HG02642 (cell line): ENCODE data around the gene DPYSL5.

Experiments
- ATAC-seq: cut with Tn5 transposase; IDR thresholded peaks from one replicate; pipeline ENCODE4 v1.9.1; 2021; ENCODE audit warnings: mild to moderate bottlenecking; ENCODE audit not compliant: unreplicated experiment, poor library complexity

The DPYSL5 gene

GRCh38 chr2:26980971-26981370 is 133.0 kb downstream of the DPYSL5 start:
- ATAC-seq, result no peak

GRCh38 chr2:26982102-26982742 is 134.3 kb downstream of the DPYSL5 start:
- no peak for ATAC-seq

- no peak for ATAC-seq
Observed at GRCh38 chr2:26983746-26984145, 135.8 kb downstream of the DPYSL5 start.

GRCh38 chr2:26985807-26986206 is 137.9 kb downstream of the DPYSL5 start:
- ATAC-seq, result no peak

DNA sequence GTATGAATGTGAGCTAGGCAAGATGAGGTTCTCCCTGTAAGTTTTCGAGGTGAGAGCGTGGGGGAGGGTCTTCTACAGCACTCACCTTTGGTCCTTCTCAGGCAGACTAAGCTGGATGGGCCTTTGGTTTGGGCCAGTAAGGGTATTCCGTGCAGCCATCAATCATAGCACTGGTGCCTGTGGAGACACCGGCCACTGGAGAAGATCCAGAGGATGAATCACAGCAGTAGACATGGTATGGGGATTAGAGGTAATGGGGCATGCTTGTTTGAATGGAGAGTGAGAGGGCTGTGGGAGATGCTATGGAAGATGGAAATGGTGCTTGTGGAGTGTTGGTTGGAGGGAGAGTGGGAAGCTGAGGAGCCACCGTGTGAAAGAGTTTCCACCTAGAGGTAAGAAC is 138.6 kb downstream of the DPYSL5 start:
- ATAC-seq, result no peak

DNA sequence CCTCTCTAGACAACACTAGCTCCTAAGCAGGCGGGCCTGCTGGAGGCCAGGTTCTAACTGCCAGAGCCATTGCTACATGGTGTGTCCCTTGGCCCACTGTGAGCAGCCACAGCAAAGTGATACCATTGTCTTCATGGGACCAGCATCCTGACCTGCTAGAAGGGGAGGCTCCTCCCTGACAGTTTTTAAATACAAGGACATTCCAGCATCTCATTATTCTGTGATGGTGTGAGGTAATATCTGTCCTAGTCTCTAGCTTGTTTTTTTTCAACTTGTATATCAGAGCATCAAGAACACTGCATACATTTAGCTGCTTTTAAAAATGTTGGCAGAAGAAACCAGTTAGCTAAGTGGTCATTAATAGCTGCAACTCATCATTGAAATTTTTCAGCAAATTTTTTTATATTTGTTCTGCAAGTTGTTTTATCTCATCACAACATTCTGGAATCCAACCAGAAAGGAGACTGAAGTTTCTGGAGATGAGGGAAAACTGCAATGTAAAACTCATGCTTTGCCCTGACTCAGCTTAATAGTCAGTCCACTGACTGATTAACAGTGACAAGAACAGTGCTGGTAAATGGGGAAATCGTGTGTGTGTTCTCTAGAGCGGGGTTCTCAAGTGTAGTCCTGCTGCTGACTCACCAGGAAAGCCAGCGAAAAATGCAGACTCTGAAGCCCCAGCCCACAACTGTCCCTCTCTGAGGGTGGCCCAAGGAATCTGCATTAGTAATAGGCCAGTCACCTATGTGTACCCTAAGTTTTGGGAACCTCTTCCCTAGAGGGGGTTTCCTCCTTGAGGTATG is 140.3 kb downstream of the DPYSL5 start:
- no peak for ATAC-seq

DNA sequence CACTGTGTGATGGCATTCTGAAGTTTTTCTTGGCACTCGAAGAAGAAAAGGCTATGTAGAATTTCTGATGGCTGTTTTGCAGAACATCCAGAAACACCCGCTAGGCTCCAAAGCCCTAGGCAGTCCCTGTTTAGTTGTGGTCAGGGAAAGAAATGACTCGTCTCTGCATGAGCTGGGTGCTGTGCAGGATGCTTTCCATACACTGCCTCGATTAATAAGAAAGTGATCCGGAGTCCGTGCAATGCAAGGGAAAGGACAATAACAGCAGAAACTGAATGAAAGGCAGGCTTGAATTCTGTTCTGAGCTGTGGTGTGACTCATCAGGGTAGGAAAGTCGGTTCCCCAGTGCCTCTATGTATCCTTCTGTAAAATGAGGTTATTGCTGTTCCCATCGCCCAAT is 141.2 kb downstream of the DPYSL5 start:
- no peak for ATAC-seq

DNA sequence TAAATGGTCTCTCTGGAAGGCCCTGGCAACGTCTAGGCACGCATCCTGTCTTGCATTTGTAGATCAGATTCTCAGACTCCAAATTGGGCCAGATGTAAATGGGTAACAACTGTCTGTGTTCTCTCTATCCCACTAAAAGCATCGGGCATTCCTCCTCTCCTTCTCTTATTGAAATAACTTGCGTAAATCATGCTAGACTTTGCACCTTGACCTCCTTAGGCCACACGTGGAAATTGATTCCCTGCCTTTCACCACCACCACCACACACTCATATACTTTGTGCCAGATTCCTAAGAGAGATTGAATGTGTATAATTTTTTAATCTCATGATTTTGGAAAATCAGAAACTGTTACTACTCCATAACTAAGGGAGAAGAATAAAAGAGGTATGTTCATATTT is 143.8 kb downstream of the DPYSL5 start:
- ATAC-seq, result no peak

DNA sequence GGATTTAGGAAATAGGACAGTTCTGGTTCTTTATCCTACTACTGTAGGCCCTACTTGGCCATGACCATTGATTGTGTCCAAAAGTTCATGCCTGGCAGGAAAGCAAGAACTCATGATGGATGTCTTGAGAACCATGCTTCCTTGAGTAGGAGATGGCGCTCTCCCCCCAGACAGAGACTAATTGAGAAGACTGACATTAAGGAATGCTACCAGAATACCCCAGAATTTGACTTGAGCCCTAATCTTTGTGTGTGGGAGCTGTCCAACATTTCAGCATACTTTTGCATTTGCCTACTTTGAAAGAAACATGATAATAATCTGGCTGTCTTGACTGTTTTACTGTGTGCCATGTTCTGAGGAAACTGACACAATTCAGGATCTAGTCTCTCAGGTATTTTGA is 145.8 kb downstream of the DPYSL5 start:
- ATAC-seq, result no peak

DNA sequence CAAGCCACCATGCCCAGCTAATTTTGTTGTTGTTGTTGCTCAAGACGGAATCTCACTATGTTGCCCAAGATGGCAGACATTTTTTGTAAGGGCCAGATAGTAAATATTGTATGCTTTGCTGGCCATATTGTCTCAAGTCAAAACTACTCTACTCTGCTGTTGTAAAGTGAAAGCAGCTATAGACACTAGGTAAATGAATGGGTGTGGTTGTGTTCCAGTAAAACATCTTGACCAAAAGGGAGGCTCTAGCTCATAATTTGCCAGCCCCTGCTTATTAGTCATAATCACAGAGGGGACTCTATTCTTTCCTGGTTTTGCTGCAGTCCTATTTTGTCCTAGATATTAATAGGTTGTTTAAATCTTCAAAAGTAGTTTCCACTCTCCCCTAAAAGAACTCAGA is 147.1 kb downstream of the DPYSL5 start:
- ATAC-seq, result no peak

DNA sequence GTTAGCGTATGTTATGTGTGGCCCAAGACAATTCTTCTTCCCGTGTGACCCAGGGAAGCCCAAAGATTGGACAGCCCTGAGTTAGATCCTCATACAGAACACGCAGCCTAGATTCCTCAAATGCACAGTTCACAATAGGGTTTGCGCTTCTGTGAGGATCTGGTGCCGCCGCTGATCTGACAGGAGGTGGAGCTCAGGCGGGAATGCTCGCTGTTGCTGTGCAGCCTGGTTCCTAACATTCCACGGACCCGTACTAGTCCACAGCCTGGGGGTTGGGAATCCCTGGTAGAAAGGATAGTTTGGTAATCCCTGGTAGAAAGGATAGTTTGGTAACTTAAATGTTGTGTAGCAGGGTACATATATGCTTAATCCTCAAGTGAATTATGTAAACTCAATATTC is 149.5 kb downstream of the DPYSL5 start:
- no peak for ATAC-seq

GRCh38 chr2:26998323-26998722 is 150.4 kb downstream of the DPYSL5 start:
- no peak for ATAC-seq
